SHP77 (cell line): ENCODE results near the gene GPX4.
A peak's percentile ranks its signal among the peaks of the same experiment; 100 is the strongest.

Experiments
- DNase-seq, 2 experiments: peaks; one replicate each; lab custom pipeline; 2025; lab: John Stamatoyannopoulos, UW

GPX4 gene

DNA sequence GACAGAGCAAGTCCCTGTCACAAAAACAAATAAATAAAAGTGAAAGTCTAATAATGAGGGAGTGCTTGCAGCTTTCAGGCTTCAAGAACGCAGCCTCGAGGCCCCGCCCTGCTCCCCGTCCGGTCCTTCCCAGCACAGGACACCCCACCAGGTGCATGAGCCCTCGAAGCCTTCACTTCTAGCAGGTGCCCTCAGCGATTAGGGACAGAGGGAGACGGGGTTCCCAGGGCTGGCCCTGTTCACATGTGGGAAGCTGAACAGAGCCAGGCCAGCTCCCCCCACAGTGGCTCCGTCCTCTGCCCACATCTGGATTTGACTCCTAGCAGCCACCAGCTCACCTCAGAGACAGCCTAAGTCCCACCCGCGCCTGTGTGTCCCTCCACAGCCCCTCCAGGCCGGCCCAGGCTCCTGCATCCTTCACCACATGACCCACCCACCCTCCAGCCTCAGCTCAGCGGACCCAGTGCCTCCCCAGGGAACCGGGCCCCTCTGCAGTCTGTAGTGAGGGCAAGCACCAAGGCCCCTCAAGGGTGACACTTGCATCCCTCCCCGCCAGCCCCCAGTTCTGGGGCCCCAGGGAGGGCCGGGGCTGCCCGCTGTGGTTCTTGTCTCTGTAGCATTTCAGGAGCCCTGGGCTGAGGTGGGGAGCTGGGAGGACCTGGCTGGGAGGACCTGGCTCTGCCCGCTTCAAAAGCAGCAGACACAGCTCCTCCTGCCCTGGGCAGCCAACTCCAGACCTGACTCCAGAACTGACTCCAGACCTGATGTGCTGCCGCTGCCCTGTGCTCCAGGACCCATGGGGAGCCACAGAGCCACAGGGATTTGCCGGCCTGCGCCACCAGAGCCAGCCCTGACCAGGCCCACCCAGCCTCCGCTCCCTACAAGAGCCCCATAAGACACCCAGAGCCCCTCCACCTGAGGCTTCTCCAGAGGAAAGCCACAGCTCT is 27.2 kb downstream of the GPX4 start:
- peak in 1 of 2 experiments; percentile 11 for DNase-seq

DNA sequence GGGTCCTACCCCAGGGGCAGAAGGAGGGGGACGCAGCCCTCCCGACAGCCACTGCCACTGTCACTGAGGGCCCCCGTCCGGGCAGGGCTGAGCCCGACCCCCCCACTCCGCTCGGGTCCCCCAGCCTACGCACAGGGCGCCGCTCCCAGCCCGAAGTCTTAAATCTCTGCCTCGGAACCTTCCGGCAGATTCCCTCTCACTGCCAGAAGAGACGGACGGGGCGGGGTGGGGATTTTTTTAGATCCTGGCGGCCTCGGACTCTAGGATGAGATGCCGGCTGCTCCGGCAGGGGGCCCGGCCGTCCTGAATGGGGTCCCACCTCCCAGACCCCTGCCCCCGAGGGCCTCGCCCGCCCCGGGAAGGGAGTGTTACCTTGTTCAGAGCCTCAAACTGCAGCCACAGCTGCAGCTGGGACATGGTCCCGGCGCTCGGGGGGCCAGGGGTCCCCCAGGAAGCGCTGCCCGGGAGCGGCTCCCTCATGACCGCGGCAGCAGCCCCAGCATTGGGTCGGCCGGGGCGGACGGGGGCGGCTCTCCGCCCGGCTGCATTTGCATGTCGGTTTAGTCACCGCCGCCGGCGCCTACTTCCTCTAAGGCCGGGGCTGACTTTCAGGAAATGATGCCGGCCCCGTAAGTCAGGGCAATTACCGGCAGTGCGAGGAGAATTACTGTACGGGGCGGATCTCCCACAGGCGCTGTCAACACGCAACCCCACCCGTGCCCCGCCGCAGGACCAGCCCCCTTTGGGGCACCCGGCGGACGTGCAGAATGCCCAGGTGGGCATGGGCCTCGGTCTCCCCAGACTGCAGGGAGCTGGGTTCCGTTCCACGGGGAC is 28.1 kb downstream of the GPX4 start:
- peak; percentile 12 to 56 for DNase-seq

DNA sequence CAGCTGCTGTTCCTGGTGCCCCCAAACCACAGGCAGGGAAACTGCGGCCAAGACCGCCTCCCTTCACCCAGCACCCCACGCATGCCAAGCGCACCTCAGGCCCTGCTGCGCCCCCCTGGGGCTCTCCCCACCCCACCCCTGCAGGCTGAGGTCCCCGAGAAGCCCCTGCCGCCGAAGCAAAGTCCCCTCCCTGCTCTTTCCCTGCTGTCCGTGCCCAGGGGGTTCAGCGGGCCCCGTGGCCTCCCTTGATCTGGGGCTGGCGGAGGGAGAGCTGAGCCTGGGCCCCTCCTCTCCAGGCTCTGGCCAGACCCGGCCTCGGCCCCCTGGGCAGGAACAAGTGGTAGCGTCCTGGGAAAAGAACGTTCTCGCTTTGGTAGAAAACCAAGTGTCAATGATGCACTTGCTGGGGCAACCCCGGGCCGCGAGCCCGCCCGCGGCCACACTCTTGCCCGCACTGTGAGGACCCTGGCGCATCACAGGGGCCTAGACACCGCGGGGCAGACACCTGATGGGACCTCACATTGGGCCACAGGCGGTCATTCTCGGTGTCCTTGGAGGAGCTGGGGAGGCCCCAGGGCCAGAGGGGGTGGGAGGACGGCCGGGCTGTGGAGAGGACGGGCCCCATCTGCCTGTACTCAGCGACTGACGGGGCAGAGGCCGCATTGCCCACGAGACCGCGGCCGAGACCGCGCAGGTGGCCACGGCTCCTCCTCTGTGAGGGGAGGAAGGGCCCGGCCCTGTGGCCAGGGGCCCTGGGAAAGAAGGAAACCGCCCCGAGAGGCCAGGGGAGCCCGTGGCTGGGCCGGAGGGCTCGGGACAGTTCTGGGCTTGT is 29.0 kb downstream of the GPX4 start:
- no peak for DNase-seq

DNA sequence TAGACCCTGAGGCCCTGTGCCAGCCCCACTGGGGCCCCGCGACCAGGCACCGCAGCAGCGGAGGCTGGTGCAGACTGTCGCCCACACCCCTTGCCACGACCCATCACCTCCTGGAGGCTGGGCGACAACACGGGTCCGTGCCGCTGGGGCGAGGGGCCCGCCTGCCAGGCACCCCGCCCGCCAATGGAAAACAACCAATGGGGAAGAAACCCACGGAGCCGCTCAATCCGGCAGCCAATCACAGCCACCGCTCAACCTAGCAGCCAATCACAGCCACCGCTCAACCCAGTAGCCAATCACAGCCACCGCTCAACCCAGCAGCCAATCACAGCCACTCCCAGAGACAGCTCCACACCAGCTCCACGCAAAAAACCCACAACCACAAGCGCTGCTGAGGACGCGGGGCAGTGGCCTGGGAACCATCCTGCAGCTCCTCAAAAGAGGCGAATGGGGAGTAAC is 29.7 kb downstream of the GPX4 start:
- peak in 1 of 2 experiments; percentile 21 for DNase-seq

DNA sequence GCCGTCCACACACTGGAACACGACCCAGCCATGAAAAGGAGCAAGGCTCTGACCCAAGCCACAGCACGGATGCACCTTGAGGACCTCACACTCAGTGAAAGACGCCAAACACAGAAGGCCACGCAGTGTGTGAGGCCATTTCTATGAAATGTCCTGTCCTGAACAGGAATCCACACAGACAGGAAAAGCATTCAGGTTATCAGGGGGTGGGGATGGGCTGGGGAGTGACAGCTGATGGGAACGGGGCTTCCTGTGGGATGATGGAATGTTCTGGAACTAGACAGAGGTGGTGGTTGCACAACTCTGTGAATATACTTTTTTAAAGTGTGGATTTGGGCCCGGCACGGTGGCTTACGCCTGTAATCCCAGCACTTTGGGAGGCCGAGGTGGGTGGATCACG is 30.6 kb downstream of the GPX4 start:
- no peak for DNase-seq

DNA sequence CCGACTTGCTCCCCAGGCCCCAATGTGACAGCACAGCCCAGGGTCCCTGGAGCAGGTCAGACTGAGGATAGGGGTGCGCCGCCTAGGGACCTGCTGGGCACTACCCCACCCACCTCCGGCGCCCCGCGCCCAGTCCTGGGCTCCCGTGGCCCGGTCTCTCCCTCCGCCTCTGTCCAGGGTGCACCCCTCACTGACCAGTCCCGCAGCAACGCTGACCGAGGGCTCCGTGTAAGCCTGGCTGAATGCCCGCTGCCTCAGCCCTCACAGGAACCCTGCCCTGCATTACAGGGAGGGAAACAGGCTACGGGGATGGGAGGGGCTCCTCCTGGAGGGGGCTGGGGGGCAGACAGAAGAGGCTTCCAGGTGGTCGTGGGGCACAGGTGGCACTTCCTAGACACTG is 31.7 kb downstream of the GPX4 start:
- no peak for DNase-seq

DNA sequence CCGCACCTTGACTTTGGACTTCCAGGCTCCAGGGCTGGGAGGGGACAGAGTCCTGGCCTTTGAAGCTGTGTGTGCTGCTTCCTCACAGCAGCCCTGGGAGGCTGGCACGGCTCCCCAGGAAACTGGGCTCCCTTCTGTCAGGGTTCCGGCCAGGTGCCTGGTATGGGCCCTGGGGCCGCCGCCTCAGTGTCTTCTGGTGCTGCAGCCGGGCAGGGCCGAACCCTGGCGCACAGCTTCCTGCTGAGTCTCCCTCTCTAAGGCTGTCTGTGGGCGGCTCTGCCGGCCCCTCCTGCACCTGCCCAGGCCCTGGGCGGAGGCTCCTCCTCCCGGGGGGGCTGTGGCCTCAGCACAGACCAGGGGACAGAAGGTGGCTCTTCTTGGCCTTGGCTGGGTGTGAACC is 32.4 kb downstream of the GPX4 start:
- peak; percentile 42 to 53 for DNase-seq

DNA sequence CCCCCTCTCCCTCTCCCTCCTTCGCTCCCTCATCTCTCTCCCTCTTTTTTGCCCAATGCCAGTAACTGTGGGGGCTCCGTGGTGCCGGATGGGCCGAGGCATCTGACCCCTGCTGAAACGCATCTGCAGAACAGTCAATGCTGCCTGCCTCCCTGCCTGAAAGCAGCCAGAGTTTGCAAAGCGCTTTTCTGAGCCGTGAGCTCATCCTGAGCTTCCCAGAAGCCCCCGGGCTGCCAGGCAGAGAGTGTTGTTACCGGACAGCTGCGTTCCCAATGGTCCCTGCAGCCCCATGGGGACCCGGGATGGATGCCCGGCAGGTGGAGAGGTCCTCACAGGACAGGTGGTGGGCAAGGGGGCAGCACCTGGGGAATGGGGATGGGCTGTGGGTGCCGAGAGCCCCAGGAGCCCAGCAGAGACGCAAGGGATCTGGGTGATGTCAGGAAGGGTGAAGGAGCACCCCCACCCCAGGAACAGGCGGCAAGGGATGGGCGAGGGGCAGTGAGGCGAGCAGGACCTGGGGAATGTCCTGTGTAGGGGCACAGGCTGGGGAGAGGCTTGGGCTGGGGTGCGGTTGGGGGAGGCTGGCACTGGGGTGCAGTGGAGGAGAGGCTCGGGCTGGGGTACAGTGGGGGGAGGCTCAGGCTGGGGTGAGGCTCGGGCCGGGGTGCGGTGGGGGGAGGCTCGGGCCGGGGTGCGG is 33.0 kb downstream of the GPX4 start:
- DNase-seq, result peak; percentile 38 to 59

DNA sequence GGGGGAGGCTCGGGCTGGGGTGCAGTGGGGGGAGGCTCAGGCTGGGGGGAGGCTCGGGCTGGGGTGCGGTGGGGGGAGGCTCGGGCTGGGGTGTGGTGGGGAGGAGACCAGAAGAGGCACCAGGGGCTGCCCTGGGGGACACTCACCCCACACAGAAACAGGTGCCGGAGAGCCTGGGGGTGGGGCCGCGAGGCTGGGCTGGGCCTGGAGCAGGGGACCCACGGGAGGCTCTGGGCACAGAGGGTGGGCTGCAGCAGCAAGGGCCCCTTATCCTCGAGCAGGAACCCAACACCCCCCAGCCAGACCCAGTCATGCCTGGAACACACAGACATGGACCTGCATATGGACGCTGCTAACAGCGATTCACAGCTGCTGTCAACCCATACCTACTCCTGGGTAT is 34.3 kb downstream of the GPX4 start:
- no peak for DNase-seq

DNA sequence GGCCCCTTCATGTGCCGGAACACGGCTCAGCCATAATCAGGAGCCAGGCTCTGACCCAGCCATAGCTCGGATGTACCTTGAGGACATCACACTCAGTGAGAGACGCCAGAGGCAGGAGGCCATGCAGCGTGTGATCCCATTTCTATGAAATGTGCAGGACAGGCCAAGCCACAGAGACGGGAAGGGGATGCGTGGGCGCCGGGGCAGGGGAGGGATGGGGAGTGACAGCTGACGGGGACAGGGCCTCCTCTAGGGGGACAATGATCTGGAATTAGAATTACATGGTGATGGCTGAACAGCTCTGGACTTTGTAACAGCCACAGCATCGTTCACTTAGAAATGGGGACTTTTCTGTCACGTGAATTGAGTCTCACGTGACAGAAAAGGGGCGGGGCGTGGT is 35.3 kb downstream of the GPX4 start:
- no peak for DNase-seq

DNA sequence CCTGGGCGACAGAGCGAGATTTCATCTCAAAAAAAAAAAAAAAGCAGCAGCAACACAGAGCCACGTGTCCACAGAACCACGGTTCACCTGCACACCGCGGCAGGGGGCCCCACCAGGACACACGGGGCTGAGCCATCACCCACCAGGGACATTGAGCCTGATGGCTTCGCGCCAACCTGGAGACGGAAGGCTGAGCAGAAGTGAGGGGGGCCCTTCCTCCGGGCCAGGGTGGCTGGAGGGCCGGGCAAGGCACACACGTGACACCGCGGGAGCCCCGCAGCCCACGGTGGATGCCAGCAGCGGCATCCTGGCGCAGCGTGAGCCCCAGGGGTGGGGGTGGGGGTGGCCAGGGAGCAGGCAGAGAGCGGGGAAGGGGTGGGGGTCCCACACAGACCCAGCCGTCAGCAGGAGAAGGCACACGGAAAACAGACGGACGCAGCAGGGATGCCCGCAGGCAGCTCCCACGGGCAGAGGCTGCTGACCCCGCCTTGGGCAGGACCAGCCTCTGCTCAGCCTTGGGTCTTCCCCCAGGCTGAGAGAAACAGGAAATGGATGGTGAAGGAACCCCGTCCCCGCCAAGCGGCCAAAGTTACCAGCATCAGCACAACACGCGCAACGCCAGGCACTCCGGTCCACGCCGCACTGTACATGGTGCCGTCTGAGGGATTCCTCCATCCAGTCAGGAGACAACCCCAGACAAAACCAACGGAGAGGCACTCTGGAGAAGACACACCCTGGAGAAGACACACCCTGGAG is 36.7 kb downstream of the GPX4 start:
- no peak for DNase-seq

DNA sequence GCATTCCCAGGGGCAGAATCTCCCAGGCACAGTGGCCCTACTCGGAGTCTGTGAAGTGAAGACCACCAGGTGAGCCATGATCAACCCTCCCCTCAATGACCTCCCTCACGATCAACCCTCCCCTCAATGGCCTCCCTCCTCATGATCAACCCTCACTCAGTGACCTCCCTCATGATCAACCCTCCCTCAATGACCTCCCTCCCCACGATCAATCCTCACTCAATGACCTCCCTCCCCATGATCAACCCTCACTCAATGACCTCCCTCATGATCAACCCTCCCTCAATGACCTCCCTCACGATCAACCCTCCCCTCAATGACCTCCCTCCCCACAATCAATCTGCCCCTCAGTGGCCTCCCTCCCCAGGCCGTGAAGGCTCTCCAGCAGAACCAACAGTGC is 38.1 kb downstream of the GPX4 start:
- DNase-seq, result no peak

DNA sequence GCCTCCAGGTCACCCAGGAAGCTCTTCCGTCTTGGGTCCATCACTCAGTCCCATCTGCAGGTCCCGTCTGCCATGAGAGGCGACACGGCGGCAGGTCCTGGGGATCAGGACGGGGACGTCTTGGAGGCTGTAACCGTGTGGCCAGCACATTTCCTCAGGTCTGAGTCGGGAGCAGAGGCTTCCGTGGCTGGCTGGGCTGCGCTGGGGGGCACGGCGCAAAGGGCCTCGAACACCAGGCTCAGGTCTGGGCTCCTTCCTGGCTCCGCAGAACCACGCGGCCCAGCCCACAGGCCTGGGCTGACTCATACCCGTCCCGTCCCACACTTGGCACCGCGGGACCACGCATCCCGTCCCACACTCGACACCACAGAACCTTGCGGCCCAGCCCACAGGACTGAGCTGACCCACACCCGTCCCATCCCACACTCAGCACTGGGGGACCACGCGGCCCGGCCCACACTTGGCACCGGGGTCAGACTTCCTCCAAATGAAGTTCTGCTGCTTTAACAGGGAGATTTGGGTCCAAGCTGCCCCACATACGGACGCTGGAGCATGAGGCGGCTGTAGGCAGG is 40.1 kb downstream of the GPX4 start:
- DNase-seq, result no peak

DNA sequence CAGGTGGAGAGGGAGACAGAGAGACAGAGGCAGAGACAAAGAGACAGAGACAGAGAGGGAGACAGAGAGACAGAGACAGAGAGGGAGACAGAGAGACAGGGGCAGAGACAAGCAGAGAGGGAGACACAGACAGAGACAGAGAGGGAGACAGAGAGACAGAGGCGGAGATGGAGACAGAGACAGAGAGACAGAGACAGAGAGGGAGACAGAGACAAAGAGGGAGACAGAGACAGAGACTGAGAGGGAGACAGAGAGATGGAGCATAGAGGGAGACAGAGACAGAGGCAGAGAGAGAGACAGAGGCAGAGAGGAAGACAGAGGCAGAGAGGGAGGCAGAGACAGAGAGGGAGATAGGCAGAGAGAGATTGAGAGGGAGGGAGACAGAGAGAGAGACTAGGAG is 40.9 kb downstream of the GPX4 start:
- DNase-seq, result no peak

DNA sequence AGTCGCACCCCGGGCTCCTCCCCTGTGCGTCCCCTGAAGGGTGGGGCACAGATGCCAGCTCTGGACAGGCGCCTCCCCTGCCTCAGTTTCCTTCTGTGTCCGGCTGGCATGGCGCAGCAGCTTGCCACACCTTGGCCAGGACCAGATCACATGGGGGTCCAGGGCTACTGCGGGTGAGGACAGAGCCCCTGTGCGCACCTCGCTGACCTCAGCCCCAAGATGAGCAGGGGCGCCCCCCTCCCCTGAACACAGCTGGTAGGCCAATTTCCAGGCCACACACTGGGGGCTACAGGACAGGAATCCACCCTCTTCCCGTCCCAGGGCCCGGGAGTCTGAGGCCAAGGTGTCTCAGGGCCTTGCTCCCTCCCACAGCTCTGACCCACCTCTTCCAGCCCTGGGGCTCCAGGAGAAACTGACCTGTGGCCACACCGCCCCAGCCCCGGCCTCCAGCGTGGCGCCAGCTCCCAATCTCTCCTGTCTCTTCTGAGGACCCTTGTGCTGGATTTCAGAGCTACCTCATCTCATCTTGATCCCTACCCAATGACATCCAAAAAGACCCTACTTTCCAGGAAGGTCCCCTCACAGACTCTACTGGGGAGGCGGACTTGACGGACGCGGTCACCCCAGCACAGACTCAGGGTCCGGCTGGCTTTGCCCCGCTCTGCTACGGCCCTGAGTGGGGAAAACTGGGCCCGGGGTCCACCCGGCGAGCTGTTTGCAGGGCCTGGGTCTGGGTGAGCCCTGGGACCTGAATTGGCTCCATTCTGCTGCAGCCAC is 42.0 kb downstream of the GPX4 start:
- DNase-seq, result no peak

DNA sequence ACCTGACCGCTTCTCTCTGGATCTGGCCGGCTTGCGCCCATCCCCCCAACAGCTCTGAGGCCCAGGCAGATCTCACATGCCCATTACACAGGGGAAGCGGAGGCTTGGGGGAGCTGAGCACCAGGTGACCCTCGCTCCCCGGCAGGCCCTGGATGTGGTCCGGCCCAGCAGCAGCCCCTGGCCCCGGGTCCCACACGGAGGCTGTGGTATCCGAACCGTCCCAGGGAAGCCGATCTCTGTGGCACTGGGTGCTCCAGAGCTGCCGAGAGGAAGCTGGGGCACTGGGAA is 42.6 kb downstream of the GPX4 start:
- no peak for DNase-seq

DNA sequence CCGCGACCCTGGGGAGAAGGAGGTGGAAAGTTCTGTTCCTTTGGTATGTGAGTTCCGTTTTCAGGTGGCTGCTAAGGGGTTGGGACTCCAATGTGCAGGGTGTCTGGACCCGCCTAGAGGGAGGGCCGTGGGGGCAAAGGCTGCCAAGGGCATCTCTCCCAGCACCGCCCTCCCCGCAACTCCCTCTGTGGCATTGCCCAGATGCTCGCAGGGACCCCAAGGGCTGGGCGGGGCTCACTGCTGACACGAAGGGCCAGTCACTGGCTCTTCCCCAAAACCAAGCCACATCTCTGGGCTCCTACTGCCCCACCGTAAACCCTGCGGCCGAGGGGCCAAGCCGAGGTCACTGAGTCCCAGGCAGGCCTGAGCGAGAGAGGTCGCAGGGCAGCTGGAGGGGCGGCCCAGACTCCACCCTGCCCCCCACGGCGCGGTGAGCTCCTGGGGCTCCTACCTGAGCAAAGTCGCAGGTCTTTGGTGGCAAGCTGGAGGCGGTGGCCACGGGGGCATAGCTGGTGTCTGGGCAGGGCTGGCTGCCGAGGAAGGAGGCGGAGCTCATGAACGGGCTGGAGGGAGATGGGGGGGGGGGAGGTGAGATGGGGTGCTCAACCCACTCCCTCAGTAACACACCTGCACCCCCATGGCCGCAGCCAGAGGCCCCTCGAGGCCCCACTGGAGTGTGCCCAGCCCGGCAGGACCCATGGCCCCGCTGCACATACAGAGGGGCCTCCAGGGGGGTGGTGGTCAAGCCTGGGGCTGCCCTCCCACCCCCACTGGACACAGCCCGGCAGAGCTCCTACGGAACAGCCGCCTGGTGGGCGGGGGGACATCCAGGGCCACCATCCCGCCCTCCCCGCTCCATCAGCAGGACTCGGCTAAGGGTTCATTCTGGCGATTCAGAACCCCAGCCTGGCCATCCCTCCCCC is 43.3 kb downstream of the GPX4 start:
- no peak for DNase-seq

DNA sequence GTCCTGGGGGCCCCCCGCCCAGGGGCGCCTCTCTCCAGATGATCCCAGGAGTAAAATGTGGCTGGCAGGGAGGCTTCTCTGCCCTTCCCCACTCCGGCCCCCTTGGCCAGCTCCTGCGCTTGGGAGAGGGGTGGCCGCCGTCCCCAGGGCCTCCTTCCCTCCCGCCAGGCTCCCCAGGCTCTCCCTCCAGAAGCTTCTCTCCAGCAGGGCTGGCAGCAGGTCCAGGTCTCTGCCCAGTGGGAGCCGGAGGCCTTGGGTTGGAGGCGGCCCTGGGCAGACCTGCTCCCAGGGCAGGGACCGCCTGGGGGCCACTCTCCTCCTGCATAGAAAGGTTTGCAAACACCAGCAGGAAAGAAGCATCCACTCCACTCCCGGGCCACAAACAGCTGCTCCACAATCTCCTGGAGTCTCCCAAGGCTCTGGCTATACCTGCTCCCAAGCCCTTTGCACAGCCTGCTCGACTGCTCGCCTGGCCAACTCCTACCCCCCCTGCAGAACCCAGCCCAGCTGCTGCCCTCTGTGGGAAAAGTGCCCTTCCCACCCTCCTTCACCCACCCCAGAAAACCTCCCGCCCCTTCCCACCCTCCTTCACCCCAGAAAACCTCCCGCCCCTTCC is 44.2 kb downstream of the GPX4 start:
- no peak for DNase-seq
